AG08396 (cell line): ENCODE measurements around the gene SMYD4.
"Not testable (repeated sequence)": the region's sequence is repeated elsewhere in the genome, so short reads cannot be mapped to it uniquely, and the experiment has no call there.

Source experiments
- DNase-seq: peaks from one replicate; pipeline ENCODE4 v3.0.0; 2012; ENCODE audit warnings: low spot score, mixed read lengths

Gene SMYD4

GRCh38 chr17:1753767-1754429, 75.8 kb downstream of the SMYD4 start:
- DNase-seq, result no peak

- DNase-seq, result no peak
Measured at GRCh38 chr17:1752425-1753262, 77.1 kb downstream of the SMYD4 start.

- DNase-seq, result no peak
Measured at GRCh38 chr17:1750628-1751027, 79.1 kb downstream of the SMYD4 start.

- DNase-seq, result no peak
Measured at GRCh38 chr17:1746975-1747543, 82.6 kb downstream of the SMYD4 start.

GRCh38 chr17:1745513-1746020, 84.1 kb downstream of the SMYD4 start:
- DNase-seq, result no peak

GRCh38 chr17:1744551-1745512, 84.9 kb downstream of the SMYD4 start:
- DNase-seq, result no peak

- DNase-seq, result no peak
Measured at GRCh38 chr17:1743088-1743439, 86.6 kb downstream of the SMYD4 start.

- no peak for DNase-seq
Measured at GRCh38 chr17:1742371-1743087, 87.2 kb downstream of the SMYD4 start, which contains the start of gene SERPINF2. SERPINF2 (plus strand) TSS chr17:1742871; CDS start chr17:1744996, 2,125 bp downstream.

- not testable (repeated sequence) for DNase-seq
Measured at GRCh38 chr17:1741899-1742298, 87.8 kb downstream of the SMYD4 start.

GRCh38 chr17:1737531-1738291, 92.0 kb downstream of the SMYD4 start:
- no peak for DNase-seq

- peak; percentile 60 for DNase-seq
Measured at GRCh38 chr17:1736348-1737281, 93.1 kb downstream of the SMYD4 start.

- DNase-seq, result no peak
Measured at GRCh38 chr17:1735834-1736347, 93.8 kb downstream of the SMYD4 start.

- DNase-seq, result no peak
Measured at GRCh38 chr17:1735418-1735817, 94.3 kb downstream of the SMYD4 start.

- no peak for DNase-seq
Measured at GRCh38 chr17:1733759-1734158, 95.9 kb downstream of the SMYD4 start.

GRCh38 chr17:1732833-1733321, 96.8 kb downstream of the SMYD4 start:
- no peak for DNase-seq

GRCh38 chr17:1732241-1732832, 97.4 kb downstream of the SMYD4 start:
- no peak for DNase-seq

- DNase-seq, result no peak
Measured at GRCh38 chr17:1731194-1731506, 98.6 kb downstream of the SMYD4 start.
